HS-5 (cell line): Measurements from ENCODE around the gene VWA5B1.

ENCODE experiments used
- DNase-seq: peaks from one replicate; pipeline ENCODE4 v3.0.0-alpha.2; 2012; ENCODE audit warnings: low read depth

VWA5B1 gene

DNA sequence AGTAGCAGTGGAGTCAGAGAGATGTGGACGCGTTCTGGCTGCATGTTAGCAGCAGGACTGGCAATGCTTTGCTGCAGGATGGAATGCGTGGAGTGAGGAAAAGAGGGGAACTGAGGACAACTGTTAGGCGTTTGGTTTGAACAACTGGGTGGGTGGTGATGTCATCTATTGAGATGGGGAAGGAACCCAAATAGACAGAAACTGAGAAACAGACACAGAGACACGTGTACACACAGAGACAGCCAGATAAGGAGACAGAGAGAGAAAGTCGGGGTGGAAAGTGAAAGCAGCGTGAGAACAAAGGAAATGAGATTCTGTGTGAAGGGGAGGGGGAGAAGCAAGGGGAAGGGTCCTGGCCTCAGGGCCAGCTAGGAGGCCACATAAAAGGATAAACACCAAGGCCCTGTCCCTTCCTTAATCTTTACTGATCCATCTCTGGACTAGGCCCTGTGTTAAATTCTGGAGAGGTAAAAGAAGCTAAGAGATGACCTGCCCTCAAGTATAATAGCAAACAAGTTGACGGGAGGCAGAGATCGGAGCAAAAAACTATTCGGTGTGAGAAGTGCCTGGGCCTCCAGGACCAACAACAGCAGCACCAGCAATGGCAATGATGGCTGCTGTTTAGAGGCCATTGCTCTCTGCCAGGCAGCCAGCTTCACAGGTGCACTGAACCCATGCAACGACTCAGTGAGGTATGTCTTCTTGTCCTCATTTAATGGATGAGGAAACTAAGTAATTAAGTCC, 31.6 kb downstream of the VWA5B1 start:
- DNase-seq, result no peak

DNA sequence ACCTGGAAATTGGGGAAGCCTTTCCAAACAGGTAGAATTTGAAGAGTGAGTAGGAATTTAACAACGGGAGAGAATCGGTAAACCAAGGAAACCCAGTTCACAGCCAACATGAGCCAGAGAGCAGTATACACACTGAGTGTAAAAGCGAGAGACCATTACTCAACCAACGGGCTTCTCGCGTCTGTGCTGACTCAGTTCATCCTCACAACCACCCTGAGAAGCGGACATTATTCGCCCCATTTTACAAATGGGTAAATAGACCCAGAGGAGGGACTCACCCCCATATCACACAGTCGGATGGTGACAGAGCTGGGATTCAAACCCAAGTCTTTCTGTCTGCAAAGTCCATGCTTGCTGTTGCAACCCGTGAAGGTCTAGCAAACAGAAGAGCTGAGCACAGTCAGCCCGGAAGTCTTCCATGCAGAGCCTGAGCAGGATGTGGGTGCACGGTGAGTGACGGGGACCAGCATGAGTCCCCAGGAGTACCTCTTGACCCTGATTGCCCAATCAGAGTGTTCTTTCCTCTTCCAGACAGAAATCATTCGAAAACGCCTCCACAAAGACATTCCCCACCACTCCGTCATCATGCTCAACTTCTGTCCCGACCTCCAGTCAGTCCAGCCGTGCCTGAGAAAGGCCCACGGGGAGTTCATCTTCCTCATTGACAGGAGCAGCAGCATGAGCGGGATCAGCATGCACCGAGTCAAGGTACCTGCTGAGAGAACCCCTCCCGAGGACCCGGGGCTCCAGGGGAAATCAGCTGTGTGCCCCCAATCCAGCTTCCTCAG, 32.3 kb downstream of the VWA5B1 start:
- peak; percentile 65 for DNase-seq

DNA sequence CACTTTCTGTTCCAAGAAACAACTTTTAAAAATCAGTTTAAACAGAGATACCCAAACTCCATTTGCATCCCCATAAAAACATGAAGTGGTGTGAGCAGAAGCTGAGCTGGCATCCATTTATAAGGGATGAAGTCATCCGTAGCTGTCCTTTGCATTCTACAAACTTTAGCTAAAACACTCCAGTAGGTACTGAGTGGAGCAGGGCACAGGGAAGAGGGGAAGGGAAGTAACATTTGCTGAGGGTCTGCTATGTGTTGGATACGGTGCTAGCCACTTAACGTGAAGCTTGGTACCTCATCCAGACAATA, 32.9 kb downstream of the VWA5B1 start:
- DNase-seq, result no peak

DNA sequence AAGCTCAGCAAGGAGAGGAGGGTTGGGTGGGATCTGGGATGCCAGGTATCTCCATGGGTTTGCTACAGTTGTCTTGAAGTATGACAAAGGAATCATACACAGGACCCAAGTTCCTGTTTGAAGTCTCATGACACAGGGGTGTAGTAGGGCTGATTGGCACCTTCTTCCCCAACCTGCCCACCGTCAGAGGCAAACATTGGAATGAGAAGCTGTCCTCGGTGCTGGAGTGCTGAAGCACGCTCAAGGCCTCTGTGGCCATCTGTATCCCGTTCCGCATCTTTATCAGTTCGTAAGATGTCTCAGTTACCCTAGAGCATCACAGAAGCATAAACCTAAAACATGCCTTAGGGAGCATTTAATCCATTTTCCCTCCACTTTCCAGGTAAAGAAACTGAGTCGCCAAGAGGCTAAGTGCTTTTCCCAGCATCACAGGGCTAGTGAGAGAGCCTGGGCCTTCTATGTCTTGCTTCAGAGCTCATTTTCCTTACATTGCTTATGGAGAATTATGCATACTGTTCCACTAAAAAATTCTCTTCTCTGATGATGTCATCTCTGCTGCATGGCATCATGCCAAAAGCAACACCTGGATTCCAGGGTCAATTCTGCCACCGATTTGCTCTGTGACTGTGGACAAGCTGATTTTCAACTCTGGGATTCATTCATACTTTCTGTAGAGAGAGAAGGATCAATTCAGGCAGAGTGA, 34.2 kb downstream of the VWA5B1 start:
- DNase-seq, result no peak

DNA sequence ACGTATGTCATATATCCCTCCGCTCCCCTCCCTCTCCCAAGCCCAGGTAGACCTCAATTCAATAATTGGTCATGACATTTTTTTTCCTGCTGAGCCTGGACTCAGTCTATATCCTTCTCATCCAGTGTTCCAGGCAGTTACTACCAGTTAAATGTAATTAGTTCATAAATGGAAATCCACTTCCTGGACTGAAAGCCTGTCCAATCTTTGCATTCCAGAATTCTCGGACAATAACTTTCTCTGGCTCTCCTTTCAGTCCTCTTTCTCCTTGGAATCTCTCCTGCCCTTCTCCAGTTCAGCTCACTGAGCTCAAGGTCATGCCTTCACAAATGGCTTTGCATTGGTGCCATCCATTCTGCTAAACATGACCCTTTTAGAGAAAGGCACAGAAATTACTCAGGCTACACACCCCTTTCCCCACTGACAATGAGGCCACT, 34.8 kb downstream of the VWA5B1 start:
- DNase-seq, result no peak

DNA sequence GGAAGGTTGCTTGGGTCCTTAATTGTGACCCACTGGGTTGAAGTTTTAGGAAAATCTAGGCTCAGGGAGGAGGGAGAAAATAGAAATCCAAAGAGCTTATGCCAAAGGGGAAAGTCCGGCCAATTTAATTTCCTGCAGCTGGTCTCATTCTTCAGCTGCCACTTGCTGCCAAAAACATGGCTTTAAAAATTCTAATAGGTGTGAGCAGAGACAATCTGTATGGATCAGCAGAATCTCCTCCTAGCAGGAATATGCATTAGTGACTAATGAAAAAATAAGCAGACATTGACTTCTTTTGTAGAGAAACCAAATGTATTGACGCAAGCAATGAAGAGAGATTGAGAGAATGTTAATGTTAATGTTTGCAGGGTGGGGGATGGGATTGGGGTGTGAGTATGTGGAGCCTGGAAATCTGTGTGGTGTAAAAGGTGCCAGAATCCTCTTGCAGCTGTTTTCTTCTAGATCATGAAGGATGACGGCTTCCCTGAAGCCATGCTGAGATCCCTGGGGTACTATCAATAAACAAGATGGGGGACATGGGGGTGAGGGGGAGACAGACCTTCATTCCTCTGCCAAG, 35.3 kb downstream of the VWA5B1 start:
- DNase-seq, result no peak

DNA sequence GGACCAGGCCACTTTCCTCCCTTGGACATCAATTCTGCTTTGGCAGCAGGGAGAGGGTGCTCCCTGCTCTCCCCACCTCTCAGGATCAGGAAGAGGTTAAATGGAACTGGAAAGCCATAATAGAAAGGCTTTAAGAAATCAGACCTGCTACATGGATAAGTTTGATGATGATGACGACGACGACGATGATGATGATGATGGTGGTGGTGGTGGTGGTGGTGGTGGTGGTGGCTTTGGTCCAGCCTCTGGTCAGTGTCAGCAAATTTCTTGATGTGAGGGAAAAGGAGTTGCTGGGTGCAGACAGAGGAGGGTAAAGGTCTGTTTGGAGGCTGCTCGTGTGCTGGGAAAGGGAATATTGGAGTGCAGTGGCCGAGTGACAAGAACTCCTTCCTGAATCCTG, 36.8 kb downstream of the VWA5B1 start:
- DNase-seq, result no peak

DNA sequence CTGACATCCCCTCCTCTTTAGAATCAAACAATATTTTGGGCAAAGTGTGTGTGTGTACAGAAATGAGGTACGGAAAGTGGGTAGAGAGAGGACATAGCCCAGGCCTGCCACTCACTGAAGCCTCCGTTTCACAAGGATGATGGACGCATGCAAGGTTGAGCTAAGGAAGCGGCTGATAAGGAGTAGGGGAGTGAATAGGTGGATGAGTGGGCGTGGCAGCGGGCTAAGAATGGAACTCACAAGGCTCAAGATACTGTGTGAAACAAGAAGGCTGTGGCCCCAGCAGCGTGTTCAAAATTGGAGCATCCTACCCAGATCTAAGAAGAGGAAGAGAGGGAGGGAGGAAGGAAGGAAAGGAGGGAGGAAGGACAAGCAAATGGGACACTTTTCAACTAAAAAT, 37.5 kb downstream of the VWA5B1 start:
- no peak for DNase-seq

DNA sequence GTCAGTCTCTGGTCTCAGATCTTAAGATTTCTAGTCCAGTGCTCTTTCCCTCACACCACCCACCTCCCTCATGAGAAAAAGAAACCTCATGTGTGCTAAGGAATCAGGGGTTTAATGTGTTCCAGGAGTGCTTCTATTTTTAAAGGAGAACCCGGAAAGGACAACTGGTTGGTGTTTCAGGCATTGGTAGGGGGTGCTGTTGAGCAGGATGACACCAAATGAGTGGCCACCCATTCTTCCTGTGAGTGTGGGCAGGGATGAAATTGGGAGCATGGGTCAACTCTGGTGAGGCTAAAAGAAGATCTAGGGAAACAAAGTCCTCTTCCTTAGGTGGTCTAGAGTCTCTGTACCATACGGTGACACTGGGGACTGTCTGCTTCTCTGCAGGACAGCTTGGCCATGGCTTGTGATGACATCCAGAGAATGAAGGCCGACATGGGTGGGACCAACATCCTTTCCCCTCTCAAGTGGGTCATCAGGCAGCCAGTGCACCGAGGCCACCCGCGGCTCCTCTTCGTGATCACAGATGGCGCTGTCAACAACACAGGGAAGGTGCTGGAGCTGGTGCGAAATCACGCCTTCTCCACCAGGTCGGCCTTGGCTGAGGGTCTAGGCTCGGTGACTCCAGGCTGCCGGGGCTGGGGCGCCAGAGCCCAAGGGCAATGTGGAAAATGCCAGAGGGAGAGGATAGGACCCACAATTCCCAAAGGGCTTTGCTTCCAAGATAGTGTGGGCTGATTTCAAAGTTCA, 39.3 kb downstream of the VWA5B1 start:
- no peak for DNase-seq

DNA sequence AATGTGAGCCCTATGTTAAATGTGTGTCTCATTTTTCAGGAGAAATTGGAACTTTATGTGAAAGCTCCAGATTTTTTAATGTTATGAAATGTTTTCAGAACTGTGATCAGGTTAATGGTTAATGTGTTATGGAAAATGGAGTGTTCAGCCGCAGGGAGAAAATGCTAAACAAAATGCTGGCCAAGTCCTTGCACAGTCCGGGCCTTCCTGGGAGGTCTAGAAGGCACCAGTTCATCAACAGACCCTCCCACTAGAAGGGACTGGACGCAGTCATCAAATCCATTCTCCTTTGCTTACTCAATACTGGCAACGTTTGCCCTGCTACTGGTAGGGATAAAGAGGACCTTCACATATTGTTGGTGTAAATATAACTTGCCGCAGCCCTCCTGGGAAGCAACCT, 43.4 kb downstream of the VWA5B1 start:
- no peak for DNase-seq

DNA sequence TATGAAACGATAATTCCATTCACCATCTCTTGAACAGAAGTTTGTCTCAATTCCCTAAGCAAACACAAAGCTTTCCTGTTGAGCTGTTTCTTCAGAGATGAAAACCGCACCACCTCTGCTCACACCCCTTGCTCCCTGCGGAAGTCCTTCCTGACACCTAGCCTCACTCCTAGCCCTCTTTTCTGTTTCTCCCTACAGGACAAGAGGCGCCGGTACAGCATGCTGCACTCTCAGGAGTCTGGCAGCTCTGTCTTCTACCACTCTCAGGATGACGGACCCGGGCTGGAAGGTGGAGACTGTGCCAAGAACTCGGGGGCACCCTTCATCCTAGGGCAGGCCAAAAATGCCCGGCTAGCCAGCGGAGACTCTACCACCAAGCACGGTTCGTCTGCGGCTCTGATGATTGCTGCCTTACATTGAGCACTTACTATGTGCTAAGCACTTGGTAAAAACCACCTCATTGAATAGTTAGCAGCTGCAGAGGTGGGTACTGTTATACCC, 45.5 kb downstream of the VWA5B1 start:
- no peak for DNase-seq

DNA sequence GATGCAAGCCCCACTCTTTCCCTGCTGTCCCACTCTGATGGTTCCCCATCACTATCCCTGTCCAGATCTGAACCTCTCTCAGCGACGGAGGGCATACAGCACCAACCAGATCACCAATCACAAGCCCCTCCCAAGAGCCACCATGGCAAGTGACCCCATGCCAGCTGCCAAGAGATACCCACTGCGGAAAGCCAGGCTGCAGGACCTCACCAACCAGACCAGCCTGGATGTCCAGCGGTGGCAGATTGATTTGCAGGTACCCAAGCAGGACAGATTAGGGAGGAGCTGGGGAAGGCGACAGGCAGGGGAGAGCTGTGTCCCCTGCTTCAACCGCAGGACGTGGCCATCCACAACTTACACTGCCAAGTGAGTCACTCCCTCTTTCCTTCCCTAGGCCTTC, 46.9 kb downstream of the VWA5B1 start:
- DNase-seq, result no peak

DNA sequence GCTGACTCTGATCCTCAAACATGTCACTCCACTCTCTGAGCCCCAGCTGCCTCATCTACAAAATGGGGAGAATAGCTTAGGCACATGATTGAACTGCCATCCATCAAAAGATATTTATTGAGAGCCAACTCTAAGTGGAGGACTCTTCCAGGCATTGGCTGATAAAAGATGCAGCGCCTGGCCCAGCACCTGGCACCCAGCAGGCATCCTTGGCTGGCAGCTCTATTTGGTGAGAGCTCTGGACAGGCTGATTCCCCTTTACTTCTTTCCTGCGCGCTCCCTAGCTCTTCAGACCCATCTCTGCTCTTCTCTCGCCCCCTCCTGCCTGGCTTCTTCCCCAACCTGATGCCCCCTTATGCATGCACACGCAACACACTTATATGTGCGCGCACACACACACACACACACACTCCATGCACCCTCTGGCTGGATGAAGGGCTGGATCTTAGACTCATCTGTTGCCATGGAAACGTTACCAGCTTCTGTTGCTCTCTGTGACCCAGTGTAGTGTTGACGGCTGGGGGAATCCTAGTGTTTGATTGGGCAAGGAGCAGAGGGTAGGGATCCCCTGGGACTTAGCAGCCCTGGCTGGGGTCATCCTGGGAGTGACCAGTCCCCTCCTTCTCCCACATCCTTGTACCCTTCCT, 49.3 kb downstream of the VWA5B1 start:
- DNase-seq, result no peak

DNA sequence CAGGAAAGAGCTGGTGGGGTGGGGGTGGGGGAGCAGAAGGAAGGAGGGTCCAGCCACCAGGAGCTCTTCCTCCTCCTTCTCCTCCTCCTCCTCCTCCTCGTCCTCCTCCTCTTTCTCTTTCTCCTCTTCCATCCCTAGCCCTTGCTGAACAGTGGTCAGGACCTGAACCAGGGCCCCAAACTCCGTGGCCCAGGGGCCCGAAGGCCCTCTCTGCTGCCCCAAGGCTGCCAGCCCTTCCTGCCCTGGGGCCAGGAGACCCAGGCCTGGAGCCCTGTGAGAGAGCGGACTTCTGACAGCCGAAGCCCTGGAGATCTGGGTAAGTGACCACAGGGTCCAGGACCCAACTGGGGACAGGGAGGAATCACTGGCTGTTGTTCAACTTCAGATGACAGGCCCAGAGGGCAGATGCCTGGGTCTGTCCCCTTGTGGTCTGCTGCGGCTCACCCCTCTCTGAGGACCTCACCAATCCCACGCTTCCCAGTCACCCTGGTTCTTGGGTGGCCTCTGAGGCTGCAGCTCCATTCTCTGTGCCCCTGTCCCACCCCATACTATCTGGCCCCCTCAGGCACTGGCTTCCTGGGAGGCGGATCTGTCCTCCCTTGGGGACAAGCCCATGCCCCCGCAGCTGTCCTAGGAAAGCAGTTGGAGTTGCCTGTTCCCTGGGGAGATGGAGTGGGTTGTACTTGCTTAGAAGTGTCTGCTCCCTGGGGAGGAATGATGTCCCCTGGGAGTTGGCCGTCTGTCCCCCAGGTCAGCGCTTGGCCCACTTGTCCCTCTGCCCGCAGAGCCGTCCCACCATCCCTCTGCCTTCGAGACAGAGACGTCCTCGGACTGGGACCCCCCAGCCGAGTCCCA, 51.8 kb downstream of the VWA5B1 start:
- DNase-seq, result no peak

DNA sequence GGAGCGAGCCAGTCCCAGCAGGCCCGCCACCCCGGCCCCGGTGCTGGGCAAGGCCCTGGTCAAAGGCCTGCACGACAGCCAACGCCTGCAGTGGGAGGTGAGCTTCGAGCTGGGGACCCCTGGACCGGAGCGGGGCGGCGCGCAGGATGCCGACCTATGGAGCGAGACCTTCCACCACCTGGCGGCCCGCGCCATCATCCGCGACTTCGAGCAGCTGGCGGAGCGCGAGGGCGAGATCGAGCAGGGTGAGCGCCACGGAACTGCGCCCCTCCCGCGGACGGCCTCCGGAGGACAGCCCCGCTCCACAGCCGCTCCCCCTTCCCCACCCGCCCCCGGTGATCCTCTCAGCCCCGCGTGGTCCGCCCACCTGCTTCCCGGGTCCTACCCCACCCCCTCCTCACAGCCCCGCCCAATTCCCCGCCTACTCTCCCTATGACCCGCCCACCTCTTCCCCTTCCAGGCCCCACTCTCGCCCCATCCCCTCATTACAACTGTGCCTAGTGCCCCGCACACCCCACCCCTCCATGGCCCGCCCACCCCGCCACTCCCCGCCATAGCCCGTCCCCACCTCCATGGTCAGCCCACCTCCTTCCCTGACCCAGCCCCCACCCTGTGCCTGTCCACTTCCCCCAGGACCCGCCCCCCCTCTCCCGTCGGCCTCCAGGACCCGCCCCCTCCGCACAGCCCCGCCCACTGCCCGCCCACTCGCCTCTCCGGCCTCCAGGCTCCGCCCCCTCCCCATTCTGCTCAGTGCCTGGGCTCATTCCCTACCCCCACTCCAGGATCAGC, 52.7 kb downstream of the VWA5B1 start:
- DNase-seq, result no peak

DNA sequence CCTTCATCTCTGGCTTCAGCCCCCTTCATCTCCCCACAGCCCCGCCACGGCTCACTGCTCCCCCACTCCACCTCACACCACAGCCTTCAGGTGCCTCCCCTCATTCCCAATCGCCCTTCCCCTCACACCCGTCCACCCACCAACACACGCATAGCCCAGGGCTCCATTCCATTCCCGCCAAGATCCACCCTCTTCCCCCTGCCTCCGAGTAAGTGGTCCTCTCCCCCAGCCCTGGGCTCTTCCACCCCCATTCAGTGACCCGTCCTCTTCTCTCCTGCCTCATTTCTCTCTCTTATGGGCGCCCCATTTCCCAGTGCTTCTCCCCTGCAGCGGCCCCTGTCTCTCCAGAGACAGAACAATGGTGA, 53.2 kb downstream of the VWA5B1 start:
- DNase-seq, result no peak

DNA sequence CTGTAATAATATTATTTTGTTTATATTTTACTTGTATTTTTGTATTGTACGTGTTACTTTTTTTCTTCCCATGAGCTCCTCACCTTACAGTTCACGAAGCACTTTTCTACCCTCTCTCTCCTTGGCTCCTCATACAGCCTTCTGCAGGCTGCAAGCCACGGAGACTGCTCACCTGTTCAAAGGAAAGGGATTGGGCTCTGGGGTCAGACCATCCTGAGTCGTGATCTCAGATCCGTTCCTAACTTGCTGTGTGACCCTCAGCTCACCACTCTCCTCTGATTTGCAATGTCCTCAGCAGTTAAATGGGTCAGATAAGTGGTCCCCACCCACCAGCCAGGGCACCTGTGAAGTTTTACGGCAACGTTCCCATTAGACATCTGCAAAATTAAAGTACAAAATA, 54.1 kb downstream of the VWA5B1 start:
- no peak for DNase-seq

DNA sequence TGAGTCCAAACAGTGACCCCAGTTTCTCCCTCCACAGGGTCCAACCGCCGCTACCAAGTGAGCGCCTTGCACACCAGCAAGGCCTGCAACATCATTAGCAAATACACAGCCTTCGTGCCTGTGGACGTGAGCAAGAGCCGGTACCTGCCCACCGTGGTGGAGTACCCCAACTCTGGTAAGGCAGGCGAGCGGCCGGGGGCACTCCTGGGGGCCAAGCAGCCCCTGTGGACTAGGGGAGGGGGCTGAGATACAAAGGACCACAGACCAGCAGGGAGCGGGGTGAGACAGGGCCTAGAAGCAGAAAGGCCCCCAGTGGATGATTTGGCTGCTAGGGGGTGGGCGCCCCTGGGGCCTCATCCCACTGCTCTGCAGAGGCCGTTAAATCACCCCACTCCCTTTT, 54.7 kb downstream of the VWA5B1 start:
- DNase-seq, result no peak

DNA sequence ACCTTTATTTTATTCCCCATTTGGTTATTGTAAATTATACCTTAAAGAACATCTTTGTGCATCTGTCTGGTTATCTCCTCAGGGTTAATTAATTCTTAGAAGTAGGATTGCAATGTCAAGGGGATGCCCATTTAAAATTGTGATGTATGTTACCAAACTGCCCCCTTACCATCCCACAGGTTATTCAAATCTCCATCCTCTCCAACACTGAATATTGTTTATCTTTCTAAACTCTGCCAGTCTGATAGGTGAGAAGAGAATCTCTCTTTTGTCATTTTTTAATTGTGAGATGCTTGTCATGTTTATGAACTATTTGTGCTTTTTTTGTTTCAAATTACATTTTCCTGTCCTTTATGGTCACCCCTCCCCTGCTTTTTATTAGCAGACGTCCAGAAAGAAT, 55.8 kb downstream of the VWA5B1 start:
- DNase-seq, result no peak

DNA sequence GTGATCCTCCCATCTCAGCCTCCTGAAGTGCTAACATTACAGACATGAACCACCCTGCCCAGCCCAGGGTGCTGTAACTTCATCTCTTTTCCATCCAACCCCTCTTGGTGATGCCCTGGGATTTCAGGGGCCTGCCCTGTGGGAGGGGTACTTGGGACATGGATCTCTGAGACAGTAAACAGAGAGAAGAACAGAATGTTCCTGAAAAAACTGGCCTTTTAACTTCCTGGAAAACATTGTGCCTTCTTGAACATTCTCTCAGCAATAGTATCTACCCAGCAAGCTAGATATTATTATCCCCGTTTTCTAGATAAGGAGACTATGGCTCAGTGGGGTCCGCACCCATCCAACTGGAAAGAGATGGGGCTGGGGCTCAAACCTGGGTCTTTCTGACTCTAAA, 57.0 kb downstream of the VWA5B1 start:
- DNase-seq, result no peak
